SK-N-MC (cell line): ENCODE data around the gene DNAH14.
A peak's percentile ranks its signal among the peaks of the same experiment; 100 is the strongest.
"Not testable (repeated sequence)": the region's sequence is repeated elsewhere in the genome, so short reads cannot be mapped to it uniquely, and the experiment has no call there.

ENCODE experiments used
- DNase-seq: peaks from one replicate; pipeline ENCODE4 v3.0.0-alpha.2; 2011; ENCODE audit warnings: low read depth, low spot score
- H3K27ac ChIP-seq: fragments of 200-600 bp; sonication (generic); 2 replicates; pipeline ENCODE4 v1.5.1; 2016; ENCODE audit warnings: mixed run types
- H3K36me3 ChIP-seq: fragments of 200-600 bp; sonication (generic); 2 replicates; pipeline ENCODE4 v1.6.1; 2017; ENCODE audit warnings: antibody characterized with exemption, low read length, mixed read lengths; ENCODE audit not compliant: insufficient read depth
- H3K4me3 ChIP-seq: fragments of 200-600 bp; sonication (generic); 2 replicates; pipeline ENCODE4 v1.5.1; 2016
- H3K9ac ChIP-seq: fragments of 200-600 bp; sonication (generic); 2 replicates; pipeline ENCODE4 v1.8.0; 2017; ENCODE audit warnings: mixed run types, mixed read lengths; ENCODE audit not compliant: insufficient read length
- H3K9me3 ChIP-seq: fragments of 200-600 bp; sonication (generic); 2 replicates; pipeline ENCODE4 v1.6.1; 2017; ENCODE audit warnings: low read depth, mild to moderate bottlenecking, antibody characterized with exemption, low read length, moderate library complexity, mixed read lengths
- EZH2 ChIP-seq: fragments of 200-600 bp; sonication (generic); IDR thresholded peaks from one replicate; pipeline ENCODE4 v1.6.1; 2017; ENCODE audit warnings: antibody characterized with exemption
- FOXP2 ChIP-seq: optimal IDR thresholded peaks from 2 replicates; pipeline ENCODE3; 2011; ENCODE audit warnings: mild to moderate bottlenecking, moderate library complexity; ENCODE audit not compliant: insufficient read depth; ENCODE audit errors: extremely low read length, control extremely low read depth
- POLR2AphosphoS5 ChIP-seq: IDR thresholded peaks from 2 replicates; pipeline ENCODE4 v1.6.1; 2012; ENCODE audit warnings: mild to moderate bottlenecking, low read depth, low read length, borderline replicate concordance

The DNAH14 gene

GRCh38 chr1:225225681-225226080 is 296.2 kb downstream of the DNAH14 start:
- Histone ChIP-seq H3K9me3 (no peaks in the 10 kb centered on the region), H3K36me3 (no peaks in the 10 kb centered on the region), H3K9ac (no peak overlapping the region), H3K4me3 (no peak overlapping the region), H3K27ac (no peak overlapping the region)
- TF ChIP-seq EZH2 = no peak
- TF ChIP-seq FOXP2 = no peak
- no peak for TF ChIP-seq POLR2AphosphoS5
- no peak for DNase-seq

- DNase-seq = no peak
- H3K27ac ChIP-seq = no peak overlapping the region
Measured at GRCh38 chr1:225228871-225229303, 299.4 kb downstream of the DNAH14 start.

GRCh38 chr1:225229429-225229828 is 300.0 kb downstream of the DNAH14 start:
- H3K36me3 ChIP-seq, H3K9ac ChIP-seq, H3K27ac ChIP-seq: not testable (repeated sequence)

More at GRCh38 chr1:225228871-225229303, 299.4 kb downstream of the DNAH14 start:
- H3K9me3 ChIP-seq = no peaks in the 10 kb centered on the region
- TF ChIP-seq POLR2AphosphoS5 = no peak
- no peak for TF ChIP-seq EZH2
- TF ChIP-seq FOXP2 = no peak
- no peaks in the 10 kb centered on the region for H3K36me3 ChIP-seq
- H3K4me3 ChIP-seq = no peak overlapping the region
- H3K9ac ChIP-seq = no peak overlapping the region

GRCh38 chr1:225230483-225230882 is 301.0 kb downstream of the DNAH14 start:
- no peak overlapping the region for H3K4me3 ChIP-seq
- no peaks in the 10 kb centered on the region for H3K36me3 ChIP-seq
- no peak for DNase-seq
- TF ChIP-seq FOXP2 = no peak
- no peak for TF ChIP-seq EZH2
- no peak for TF ChIP-seq POLR2AphosphoS5
- H3K9ac ChIP-seq = no peak overlapping the region
- no peak overlapping the region for H3K27ac ChIP-seq
- H3K9me3 ChIP-seq = no peaks in the 10 kb centered on the region

More at GRCh38 chr1:225229429-225229828, 300.0 kb downstream of the DNAH14 start:
- not testable (repeated sequence) for H3K9me3 ChIP-seq, H3K4me3 ChIP-seq, DNase-seq

GRCh38 chr1:225232930-225233329 is 303.5 kb downstream of the DNAH14 start:
- not testable (repeated sequence) for H3K27ac ChIP-seq, H3K9me3 ChIP-seq, H3K9ac ChIP-seq, H3K4me3 ChIP-seq, DNase-seq, H3K36me3 ChIP-seq

GRCh38 chr1:225242611-225243010 is 313.1 kb downstream of the DNAH14 start:
- Histone ChIP-seq H3K36me3 (no peaks in the 10 kb centered on the region), H3K9me3 (no peaks in the 10 kb centered on the region), H3K9ac (no peak overlapping the region), H3K27ac (no peak overlapping the region), H3K4me3 (no peak overlapping the region)
- no peak for DNase-seq
- no peak for TF ChIP-seq FOXP2
- TF ChIP-seq POLR2AphosphoS5 = no peak
- no peak for TF ChIP-seq EZH2

GRCh38 chr1:225250432-225250831 is 321.0 kb downstream of the DNAH14 start:
- Histone ChIP-seq H3K36me3 (no peaks in the 10 kb centered on the region), H3K4me3 (peak overlapping the region; percentile 21), H3K27ac (peak overlapping the region; percentile 39; the same call in 1 of the 2 replicates), H3K9ac (no peak overlapping the region), H3K9me3 (no peaks in the 10 kb centered on the region)
- TF ChIP-seq POLR2AphosphoS5 (no peak), FOXP2 (no peak), EZH2 (no peak)
- no peak for DNase-seq

- H3K4me3 ChIP-seq = no peak overlapping the region
- no peak overlapping the region for H3K27ac ChIP-seq
- DNase-seq = no peak
- TF ChIP-seq FOXP2 = no peak
- TF ChIP-seq POLR2AphosphoS5 = no peak
- TF ChIP-seq EZH2 = no peak
- no peaks in the 10 kb centered on the region for H3K36me3 ChIP-seq
- H3K9me3 ChIP-seq = no peaks in the 10 kb centered on the region
- H3K9ac ChIP-seq = no peak overlapping the region
Measured at GRCh38 chr1:225253173-225253572, 323.7 kb downstream of the DNAH14 start.

- H3K9ac ChIP-seq = no peak overlapping the region
- no peak for TF ChIP-seq FOXP2
- TF ChIP-seq POLR2AphosphoS5 = no peak
- TF ChIP-seq EZH2 = no peak
- H3K27ac ChIP-seq = no peak overlapping the region
- no peak overlapping the region for H3K4me3 ChIP-seq
- DNase-seq = no peak
- no peaks in the 10 kb centered on the region for H3K9me3 ChIP-seq
- no peaks in the 10 kb centered on the region for H3K36me3 ChIP-seq
Measured at GRCh38 chr1:225253784-225254183, 324.3 kb downstream of the DNAH14 start.

GRCh38 chr1:225254676-225255075 is 325.2 kb downstream of the DNAH14 start:
- Histone ChIP-seq H3K27ac (no peak overlapping the region), H3K9me3 (no peaks in the 10 kb centered on the region), H3K4me3 (no peak overlapping the region), H3K36me3 (no peaks in the 10 kb centered on the region), H3K9ac (no peak overlapping the region)
- no peak for DNase-seq
- TF ChIP-seq FOXP2 (no peak), POLR2AphosphoS5 (no peak), EZH2 (no peak)
